Epithelial cell of esophagus (primary cell): ENCODE data around the gene PACSIN2.

Experiments
- DNase-seq: peaks from one replicate; pipeline ENCODE4 v3.0.0; 2010; ENCODE audit warnings: low read depth
- H3K4me3 ChIP-seq: 2 replicates; pipeline ENCODE4 v1.5.1; 2011; ENCODE audit warnings: mild to moderate bottlenecking, low read length, control low read depth
- CTCF ChIP-seq: IDR thresholded peaks from 2 replicates; pipeline ENCODE4 v1.5.1; 2011; ENCODE audit warnings: low read depth, mild to moderate bottlenecking, low read length, control low read depth, inconsistent platforms; ENCODE audit not compliant: insufficient read depth; ENCODE audit errors: missing control alignments

Gene PACSIN2

GRCh38 chr22:43044290-43044712, 29.4 kb upstream of the PACSIN2 start:
- no peak for DNase-seq
- no peak for TF ChIP-seq CTCF
- H3K4me3 ChIP-seq = no peak overlapping the region

GRCh38 chr22:43042101-43042780, 27.3 kb upstream of the PACSIN2 start:
- H3K4me3 ChIP-seq = no peak overlapping the region
- no peak for TF ChIP-seq CTCF
- DNase-seq = peak; percentile 37

- TF ChIP-seq CTCF = no peak
- no peak overlapping the region for H3K4me3 ChIP-seq
- no peak for DNase-seq
Measured at GRCh38 chr22:43039800-43040199, 24.9 kb upstream of the PACSIN2 start.

GRCh38 chr22:43038325-43038724, 23.4 kb upstream of the PACSIN2 start:
- TF ChIP-seq CTCF = no peak
- H3K4me3 ChIP-seq = no peak overlapping the region
- peak; percentile 12 for DNase-seq

- no peak overlapping the region for H3K4me3 ChIP-seq
- DNase-seq = no peak
- TF ChIP-seq CTCF = no peak
Measured at GRCh38 chr22:43036282-43036829, 21.4 kb upstream of the PACSIN2 start.

- no peak overlapping the region for H3K4me3 ChIP-seq
- no peak for DNase-seq
- no peak for TF ChIP-seq CTCF
Measured at GRCh38 chr22:43035250-43035649, 20.3 kb upstream of the PACSIN2 start.

GRCh38 chr22:43031617-43032016, 16.7 kb upstream of the PACSIN2 start:
- TF ChIP-seq CTCF = no peak
- no peak for DNase-seq
- no peak overlapping the region for H3K4me3 ChIP-seq
